ENCODE data around the gene SH3PXD2A. TPM values are rescaled to one million over a fixed set of nuclear protein-coding genes. Genes with fewer than 3 reads are reported as not detected.

SH3PXD2A gene
- total RNA-seq, 1 donor from 2014 or later = 35.2 TPM

DNA sequence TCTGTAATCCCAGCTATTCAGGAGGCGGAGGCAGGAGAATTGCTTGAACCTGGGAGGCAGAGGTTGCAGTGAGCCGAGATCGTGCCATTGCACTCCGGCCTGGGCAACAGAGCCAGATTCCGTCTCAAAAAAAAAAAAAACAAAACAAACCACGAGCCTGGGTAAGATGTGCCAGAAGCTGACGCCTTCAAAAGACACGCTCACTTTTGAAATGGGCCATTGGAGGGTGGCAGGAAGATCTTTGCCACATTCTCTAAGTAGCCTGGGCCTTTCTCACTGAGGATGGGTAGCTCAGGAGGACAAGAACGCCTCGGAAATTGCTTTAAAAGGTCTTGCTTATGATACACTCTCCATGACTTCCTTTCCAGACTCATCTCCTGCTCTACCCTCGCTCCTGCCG is 172.7 kb downstream of the SH3PXD2A start:
- no peak overlapping the region for H3K27ac ChIP-seq
- ATAC-seq = no peak
- peaks cover 15% of the 10 kb centered on the region for H3K4me1 ChIP-seq
- no peaks in the 10 kb centered on the region for H3K9me3 ChIP-seq
- intact Hi-C loops (cut with DNase I) = no loop called here
- DNase-seq = no peak
- H3K4me3 ChIP-seq = no peak overlapping the region
- H3K36me3 ChIP-seq = no peaks in the 10 kb centered on the region
- no peaks in the 10 kb centered on the region for H3K27me3 ChIP-seq
- TF ChIP-seq, protein P1, sequence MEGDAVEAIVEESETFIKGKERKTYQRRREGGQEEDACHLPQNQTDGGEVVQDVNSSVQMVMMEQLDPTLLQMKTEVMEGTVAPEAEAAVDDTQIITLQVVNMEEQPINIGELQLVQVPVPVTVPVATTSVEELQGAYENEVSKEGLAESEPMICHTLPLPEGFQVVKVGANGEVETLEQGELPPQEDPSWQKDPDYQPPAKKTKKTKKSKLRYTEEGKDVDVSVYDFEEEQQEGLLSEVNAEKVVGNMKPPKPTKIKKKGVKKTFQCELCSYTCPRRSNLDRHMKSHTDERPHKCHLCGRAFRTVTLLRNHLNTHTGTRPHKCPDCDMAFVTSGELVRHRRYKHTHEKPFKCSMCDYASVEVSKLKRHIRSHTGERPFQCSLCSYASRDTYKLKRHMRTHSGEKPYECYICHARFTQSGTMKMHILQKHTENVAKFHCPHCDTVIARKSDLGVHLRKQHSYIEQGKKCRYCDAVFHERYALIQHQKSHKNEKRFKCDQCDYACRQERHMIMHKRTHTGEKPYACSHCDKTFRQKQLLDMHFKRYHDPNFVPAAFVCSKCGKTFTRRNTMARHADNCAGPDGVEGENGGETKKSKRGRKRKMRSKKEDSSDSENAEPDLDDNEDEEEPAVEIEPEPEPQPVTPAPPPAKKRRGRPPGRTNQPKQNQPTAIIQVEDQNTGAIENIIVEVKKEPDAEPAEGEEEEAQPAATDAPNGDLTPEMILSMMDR (IDR thresholded peaks at IDR 0.05) = no peak

DNA sequence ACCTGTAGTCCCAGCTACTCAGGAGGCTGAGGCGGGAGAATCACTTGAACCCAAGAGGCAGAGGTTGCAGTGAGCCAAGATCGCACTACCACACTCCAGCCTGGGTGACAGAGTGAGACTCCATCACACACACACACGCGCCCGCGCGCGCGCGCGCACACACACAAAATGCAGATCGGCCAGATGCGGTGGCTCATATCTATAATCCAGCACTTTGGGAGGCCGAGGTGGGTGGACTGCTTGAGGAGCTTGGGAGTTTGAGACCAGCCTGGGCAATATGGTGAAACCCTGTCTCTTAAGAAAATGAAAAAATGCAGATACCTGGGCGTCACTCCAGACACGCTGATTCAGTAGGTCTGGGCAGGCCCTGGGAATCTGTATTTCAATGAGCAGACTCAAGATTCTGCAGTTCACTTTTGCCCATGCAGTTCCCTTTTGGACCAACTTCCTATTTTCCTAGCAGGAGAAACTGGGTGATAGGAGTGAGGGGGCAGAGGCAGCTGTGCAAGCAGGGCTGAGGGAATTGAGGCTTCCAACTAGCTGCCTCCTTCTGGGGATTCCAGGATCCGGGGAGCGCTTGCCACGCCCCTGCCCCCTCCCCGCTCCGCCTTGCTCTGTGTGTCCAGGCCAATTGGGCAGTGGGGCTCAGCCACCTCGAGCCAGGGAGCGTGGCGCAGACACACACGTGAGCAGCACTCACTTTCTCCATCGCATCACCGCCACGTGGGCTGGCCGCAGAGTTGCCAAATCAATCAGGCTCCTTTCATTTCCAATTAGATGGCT is 173.6 kb downstream of the SH3PXD2A start:
- Histone ChIP-seq H3K4me1 (peaks cover 15% of the 10 kb centered on the region), H3K27ac (no peak overlapping the region), H3K9me3 (no peaks in the 10 kb centered on the region), H3K4me3 (no peak overlapping the region), H3K27me3 (no peaks in the 10 kb centered on the region), H3K36me3 (no peaks in the 10 kb centered on the region)
- TF ChIP-seq, protein P1 (IDR thresholded peaks at IDR 0.05) = no peak
- DNase-seq (peak; percentile 80), ATAC-seq (peak; percentile 54)
- intact Hi-C loops (cut with DNase I) = no loop called here

DNA sequence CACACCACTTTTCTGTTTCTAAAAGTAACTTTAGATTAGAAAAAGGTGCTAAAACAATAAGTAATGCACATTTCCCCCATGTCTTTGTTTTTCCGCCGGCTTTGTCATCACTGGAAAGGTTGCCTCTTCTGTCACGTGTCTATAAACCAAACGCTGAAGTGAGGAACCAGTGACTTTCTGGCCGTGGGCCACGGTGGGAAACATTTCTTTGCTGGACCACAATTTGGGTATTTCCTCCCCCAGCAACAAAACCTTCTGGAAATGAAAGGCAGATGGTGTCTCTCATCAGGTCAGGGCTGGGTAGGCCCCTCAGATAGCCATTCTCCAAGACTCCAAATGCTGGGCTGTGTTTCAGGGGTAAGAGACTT is 174.5 kb downstream of the SH3PXD2A start:
- ATAC-seq = no peak
- TF ChIP-seq, protein P1 (IDR thresholded peaks at IDR 0.05) = no peak
- Histone ChIP-seq H3K9me3 (no peaks in the 10 kb centered on the region), H3K4me3 (no peak overlapping the region), H3K27ac (no peak overlapping the region), H3K36me3 (no peaks in the 10 kb centered on the region), H3K27me3 (no peaks in the 10 kb centered on the region), H3K4me1 (peaks cover 24% of the 10 kb centered on the region)
- intact Hi-C loops (cut with DNase I) = no loop called here
- no peak for DNase-seq

DNA sequence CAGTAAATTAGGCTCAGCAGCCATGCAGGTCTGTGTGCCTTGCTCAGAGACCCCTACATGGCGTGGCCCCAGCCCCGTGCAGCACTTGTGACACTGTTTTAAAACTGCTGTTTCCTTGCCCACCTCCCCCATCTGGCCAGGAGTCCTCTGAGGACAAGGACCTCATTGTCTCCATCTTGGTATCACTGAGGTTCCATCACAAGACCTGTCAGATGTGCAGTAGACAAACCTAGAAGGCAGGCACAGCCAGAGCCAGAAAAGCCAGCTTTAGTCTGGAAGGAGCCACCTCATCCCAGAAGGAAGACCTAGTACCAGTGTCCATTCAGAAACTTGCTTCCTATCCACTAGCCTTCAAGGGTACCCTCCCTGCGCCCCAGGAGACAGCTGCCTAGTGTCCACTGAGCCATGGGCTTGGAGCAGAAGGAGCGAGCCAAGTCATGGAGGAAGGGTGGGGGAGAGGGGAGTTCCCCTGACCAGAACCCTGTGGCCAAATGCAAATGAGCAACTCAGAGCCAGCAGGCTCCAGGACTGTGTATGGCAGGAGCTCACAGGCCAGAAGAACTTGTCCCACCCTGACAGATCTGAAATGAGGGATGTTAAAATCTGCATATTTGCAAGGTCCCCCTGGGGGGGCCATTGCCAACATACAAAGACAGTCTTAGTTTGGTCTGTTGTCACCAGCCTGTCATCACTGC is 176.1 kb downstream of the SH3PXD2A start:
- no peak for ATAC-seq
- H3K27ac ChIP-seq = peak overlapping the region; percentile 76
- H3K9me3 ChIP-seq = no peaks in the 10 kb centered on the region
- no peak for DNase-seq
- intact Hi-C loops (cut with DNase I) = no loop called here
- H3K4me1 ChIP-seq = peaks cover 24% of the 10 kb centered on the region
- H3K27me3 ChIP-seq = no peaks in the 10 kb centered on the region
- H3K36me3 ChIP-seq = no peaks in the 10 kb centered on the region
- no peak overlapping the region for H3K4me3 ChIP-seq
- TF ChIP-seq, protein P1 (IDR thresholded peaks at IDR 0.05) = no peak

DNA sequence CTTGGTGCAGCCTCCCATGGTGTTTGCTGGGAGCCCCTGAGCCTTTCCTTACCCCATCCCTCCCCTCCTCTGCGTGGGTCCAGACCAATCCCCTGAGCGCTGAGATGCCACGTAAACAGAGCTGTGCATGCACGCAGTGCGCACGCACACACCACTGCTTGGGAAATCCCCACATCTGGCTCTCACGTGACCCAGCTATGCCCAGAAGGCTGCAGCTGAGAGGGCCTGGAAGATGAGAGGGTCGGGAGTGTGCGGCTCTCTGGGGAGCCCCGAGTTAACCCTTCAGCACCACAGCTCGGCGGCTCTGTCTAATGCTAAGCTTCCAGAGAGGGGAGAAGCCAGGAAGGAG is 177.2 kb downstream of the SH3PXD2A start:
- ATAC-seq = peak; percentile 71
- intact Hi-C loops (cut with DNase I) = no loop called here
- Histone ChIP-seq H3K4me3 (peak overlapping the region; percentile 29), H3K36me3 (no peaks in the 10 kb centered on the region), H3K9me3 (no peaks in the 10 kb centered on the region), H3K27ac (peak overlapping the region; percentile 76), H3K27me3 (no peaks in the 10 kb centered on the region), H3K4me1 (peaks cover 24% of the 10 kb centered on the region)
- TF ChIP-seq, protein P1 (IDR thresholded peaks at IDR 0.05) = no peak
- no peak for DNase-seq
